Activated CD4-positive, CD25-positive, alpha-beta regulatory T cell treated with anti-CD3 and anti-CD28 coated beads, Interleukin-2, amount 50 U/mL, for 16 hours (primary cell): Measurements from ENCODE around the gene CUL1.

Experiments used
- DNase-seq: peaks from one replicate; pipeline ENCODE4 v3.0.0-alpha.2; 2020; ENCODE audit warnings: low read depth, low spot score

CUL1 gene

DNA sequence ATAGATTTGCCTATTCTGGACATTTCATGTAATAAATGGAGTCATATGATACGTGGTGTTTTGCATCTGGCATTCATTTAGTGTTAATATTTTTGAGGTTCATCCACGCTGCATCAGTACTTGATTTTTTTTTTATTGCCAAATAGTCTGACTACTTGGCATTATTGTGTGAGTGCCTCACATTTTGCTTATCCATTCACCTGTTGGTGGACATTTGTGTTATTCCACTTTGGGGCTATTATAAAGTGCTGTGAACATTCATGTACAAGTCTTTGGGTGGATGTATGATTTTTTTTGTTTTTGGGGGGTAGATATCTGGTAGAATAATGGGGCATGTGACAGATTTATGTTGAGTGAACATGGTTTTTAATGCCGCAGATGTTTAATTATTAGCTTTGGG, 19.7 kb downstream of the CUL1 start:
- no peak for DNase-seq

DNA sequence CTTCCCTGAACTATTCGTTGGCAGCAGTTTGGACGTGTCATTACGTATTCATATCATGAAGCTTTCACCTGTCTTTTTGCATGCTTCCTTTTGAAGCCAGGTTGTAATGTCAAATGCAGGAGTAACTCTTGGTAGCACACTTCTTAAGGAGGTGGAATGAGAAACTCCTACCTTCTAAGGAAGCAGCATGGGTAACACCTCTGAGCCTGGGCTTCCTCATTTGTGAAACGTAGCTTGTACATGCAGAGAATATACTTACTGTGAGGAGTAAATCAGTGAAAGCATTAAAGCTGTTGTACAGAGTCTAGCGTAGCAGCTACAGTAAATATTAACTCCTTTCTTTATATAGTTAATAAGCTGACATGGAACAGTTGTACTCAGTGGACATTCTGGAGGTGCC, 21.1 kb downstream of the CUL1 start:
- no peak for DNase-seq

DNA sequence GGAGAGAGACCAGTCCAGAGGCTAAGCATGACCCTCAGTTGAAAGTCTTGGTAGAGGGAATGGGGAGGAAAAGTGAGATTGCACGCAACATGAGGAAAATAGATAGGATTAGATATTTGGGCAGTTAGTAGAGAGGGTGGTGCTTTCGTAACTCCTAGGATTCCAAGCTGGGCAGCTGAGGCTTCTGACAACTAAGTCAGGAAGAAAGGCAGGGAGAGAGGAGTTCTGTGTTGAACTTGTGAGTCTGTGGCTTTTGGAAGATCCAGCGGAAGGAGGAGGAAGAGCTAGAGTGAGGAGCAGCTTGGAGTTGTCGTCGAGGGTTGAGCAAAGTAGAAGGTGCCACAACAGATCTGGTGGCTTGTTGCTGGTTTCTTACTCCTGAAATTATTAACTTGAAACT, 21.8 kb downstream of the CUL1 start:
- DNase-seq, result no peak

DNA sequence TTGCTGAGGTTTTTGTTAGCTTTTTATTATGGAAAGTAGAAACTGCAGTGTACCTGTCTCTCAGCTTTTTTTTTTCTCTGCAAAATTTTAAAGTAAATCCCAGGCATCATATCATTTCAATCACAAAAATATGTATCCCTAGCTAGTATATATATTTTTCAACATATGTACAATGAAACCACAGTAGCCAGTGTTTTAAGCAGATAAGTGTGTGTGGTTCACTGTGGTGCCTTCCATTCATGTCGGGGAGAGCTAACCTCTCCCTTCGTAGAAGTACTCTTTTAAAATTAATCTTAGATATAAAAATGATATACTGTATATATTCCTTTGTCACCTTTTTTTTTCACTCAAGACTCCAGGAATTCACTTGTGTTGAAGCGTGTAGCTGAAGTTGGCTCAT, 22.7 kb downstream of the CUL1 start:
- DNase-seq, result no peak

DNA sequence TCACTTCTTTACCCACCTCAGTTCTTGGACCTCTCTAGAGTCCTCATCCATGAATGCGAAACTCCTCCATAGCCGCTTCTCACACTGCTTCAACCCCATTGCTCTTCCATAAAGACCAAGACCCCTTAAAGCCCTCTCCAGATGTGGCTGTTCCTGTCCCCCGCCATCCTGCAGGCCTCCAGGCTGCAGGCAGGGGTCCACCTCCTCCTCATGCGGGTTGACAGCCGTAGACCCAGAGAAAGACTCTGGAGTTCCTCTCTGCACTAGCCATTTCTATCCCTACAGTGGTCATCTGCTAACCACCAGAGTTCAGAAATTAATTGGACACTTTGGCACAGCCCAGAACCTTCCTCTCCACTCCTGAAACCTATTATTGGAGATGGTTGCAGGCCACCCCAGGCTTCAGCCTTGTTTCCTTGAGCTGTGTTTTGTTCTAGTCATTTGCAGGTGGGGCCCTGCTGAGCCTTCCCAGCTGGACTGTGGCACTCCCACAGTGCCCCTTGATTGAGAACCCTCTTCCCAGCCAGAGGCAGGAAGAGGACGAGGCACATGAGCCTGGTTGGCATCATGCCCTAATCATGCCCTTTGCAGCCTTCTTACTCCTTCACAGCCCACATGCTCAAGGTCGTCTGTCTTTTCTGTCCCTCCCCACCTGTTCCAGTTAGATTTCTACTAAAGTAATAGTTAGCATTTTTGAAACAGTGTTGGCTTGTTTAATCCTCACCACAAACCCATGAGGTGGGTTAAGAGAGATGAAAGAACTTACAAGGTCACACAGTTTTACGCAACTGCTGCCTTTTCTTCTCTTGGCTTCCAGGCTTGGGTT, 23.9 kb downstream of the CUL1 start:
- DNase-seq, result no peak

DNA sequence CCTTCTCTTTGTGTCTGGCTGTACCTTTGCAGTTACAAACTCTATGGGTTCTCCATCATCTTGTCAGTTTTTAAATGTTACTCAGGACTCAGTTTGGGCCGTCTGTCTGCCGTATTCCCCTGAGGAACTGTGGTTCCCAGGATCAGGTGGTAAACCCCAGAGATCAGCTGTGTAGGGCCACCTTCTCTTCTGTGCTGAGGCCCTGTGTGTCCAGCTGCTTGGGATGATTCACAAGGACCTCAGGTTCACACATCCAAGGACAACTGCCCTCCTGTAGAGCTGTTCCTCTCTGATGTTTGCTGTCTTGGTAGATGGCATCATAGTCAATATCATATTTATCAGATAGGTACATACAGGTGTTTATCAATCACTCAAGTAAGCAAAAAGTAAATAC, 24.5 kb downstream of the CUL1 start:
- DNase-seq, result no peak

DNA sequence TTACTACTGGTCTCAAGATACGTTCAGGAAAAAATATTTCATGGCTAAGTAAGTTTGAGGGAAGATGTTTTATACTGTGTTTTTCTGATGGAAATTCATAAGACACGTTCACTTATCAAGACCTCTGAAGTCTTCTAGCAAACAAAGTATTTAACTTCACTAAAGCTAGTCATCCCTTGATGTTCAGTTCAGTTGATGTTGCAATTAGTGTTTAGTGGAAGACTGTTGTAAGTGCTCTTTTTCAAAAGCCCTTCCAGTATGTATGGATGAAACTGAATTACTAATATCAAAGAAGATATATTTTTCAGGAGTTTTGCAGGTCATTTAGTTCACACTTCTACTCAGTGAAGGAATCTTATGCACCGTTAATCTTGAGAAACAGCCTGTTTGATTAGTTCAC, 25.1 kb downstream of the CUL1 start:
- DNase-seq, result no peak

DNA sequence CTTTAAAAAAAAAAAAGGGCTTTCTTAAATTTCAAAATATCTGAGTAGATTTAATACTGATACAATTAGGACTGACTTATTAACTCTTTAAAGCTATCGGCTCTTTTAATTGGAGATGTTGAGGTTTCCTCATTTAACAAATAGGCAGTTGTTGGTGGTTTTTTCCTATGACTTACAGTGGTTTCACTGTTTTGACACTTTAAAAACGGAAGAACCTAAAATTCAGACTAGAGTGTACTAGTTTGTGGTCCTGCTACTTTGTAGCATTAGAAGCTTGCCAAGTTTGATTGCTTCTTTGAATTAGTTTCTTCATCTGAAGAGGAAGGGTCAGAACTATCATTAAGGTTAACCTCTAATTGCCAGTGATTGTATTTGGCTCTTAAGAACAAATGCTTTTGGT, 27.7 kb downstream of the CUL1 start:
- DNase-seq, result no peak

DNA sequence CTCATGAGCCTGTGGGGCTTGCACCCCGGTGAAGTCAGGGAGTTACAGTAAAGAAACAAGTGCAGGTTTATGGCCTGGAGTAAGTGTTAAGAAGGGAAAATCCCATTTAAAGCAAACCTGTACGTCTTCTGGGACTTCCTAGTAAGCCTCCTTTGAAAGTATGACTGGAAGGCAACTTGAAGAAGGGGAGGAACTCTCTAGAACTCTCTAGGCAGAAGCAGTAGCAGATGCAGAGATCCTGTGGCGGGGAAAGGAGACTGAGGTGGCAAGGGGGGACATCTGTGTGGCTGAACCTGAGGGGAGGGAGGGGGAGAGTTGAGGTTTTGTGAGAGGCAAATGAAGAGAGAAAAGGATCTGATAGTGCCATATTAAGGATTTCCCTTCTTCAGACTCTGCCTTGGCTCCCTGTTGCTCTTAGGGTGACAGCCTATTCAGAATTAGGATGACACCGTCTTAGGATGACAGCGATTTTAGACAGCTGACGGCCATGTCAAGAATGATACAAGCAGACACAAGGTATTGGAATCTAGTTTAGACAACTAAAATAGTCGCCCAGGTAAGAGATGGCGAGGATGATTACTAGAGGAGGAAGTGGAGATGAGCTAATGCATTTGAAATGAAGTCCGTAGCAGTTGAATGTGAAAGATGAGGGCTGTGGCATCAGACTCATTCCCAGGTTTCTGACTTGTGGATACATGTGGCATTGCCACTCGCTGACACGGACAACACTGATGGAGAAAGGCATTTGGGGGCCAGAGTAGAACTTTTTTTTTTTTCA, 29.0 kb downstream of the CUL1 start:
- DNase-seq, result no peak

DNA sequence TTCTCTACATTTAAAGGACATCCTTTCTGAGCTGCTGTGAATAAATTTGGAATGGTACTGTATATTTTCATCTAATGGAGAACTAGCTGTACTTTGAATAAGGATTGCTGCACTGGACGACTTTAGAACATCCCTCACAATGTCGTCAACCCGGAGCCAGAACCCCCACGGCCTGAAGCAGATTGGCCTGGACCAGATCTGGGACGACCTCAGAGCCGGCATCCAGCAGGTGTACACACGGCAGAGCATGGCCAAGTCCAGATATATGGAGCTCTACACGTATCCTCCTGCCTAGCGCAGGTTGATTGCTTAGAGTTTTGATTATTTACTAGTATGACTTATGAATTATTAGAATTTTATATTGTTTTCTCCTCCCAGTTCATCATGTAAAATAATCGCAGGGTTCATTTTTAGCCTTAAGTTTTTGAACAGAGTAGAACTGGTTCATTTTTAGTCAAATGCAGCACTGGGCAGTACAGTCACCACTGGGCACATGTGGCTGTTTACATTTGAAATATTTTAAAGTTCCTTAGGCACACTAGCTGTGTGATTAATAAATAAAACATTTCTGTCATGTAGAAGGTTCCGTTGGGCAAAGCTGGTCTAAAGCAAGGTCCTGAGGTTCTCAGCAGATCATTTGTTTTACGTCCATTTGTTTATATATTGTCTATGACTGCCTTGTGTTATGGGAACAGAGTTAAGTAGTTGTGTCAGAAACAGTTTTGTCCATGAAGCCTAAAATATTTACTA, 31.5 kb downstream of the CUL1 start:
- no peak for DNase-seq

DNA sequence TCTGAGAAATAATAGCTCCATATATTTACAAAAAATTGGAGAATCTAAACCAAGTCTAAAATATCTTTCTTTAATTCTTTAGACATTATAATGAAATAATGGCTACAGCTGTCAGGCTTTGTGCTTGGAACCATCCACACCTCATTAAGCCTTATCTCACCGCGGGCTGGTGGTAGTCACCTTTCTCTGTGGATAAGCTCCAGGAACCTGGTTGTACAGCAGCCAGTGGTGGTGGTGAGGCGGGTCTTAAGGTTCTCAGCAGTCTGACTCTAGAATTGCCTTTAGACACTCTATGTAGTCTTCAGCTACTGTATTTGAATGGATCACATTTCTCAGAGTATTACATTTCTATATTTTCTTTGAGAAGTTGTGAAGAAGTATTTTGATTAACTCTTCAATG, 34.2 kb downstream of the CUL1 start:
- DNase-seq, result no peak

DNA sequence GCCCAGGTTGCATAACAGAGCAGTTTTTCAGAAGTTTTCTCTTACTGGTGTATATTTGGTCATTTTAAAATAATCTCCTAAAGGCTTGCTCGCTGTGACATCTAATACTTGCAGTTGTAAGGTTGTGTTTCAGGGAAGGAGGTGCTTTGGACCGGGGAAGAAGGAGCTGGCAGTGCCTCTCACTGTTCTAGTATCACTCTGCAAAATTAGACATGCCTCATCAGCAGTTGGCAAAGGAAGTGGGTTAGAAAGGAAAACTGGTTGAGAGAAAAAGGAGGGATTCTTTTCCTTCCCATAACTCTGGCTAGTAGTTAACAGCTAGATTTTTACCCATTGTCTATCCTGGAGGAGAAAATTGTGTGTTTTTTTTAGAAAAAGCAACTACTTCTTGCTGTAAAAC, 34.8 kb downstream of the CUL1 start:
- no peak for DNase-seq

DNA sequence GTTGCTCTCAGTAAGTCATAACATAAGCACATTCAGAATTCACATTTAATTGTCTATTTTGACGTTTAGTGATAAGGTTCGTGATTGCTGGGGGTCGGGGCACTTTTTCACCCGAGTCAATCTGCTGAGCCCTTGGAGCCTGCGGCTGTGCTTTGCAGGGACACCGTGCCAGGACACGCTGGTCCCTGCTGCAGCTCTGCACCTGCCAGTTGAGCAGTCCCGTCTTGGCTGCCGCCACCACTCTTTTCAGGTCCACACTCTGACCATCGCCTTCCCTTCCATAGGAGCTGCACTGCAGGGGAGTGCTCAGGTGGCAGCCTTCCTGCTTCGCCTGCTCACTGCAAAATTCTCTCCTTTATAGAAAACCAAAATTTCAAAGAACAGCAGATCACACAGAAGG, 36.4 kb downstream of the CUL1 start:
- no peak for DNase-seq

DNA sequence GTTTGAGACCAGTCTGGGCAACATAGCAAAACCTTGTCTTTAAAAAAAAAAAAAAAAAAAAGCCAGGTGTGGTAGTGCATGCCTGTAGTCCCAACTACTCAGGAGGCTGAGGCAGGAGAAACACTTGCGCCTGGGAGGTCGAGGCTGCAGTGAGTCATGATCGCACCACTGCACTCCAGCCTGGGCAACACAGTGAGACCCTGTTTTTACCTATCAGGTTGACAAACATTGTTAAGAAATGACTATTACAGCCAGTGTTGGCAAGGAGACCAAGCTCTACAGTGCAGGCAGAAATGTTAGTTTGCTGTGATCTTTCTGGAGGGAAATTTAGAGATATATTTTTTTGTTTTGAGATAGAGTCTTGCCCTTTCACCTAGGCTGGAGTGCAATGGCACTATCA, 37.3 kb downstream of the CUL1 start:
- no peak for DNase-seq

DNA sequence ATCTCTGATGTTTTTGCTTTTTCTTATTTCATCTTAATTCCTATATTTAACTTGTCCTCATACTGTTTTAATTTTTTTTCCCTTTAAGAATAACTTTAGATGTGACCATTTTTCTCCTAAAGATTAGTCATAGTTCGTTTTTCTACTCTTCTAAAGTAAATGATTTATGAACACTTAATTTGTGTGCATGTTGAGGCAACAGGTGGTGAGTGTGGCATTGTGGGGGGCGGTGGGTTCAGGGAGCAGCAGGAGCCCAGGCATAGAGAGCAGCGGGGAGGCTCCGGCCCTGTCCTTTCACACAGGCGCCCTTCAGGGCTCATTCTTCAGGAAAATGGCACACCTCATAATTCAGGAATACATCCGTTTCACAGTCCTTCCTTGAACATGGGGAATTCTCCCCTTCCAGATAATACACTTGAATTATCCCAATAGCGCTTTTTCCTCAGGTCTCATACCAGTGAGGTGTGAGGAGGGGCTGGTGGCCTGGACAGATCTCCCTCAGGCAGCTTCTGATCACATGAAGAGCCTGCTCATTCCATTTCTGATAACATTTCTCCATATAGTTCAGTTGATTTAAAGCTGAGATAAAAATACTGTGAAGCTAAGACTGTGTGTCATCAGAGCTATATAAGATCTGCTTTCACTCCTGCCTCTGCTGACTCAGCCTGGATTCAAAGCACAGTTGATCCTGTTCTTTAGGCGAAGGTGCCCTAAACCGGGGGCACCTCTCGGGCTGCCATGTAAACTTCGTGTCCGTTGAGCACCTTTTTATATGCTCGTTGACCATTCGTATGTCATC, 40.2 kb downstream of the CUL1 start:
- no peak for DNase-seq

DNA sequence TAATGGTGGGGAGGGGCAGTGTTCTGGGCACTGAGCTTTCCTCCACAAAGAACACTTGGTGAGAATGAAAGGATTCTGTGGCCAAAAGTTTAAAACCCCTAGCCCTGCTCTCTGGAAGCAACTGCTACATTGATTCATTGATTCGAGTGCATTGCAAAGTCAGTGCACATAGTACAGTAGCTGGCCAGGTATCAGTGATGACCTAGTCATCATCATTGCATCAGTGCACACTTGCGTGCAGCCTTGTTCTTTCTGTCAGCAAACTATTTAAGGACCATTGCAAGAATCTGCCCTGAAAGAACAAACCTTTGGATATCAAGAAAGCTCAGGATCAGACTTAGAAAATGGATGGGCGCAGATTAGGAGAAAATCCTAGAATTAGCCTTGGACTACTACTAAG, 47.4 kb downstream of the CUL1 start:
- no peak for DNase-seq

DNA sequence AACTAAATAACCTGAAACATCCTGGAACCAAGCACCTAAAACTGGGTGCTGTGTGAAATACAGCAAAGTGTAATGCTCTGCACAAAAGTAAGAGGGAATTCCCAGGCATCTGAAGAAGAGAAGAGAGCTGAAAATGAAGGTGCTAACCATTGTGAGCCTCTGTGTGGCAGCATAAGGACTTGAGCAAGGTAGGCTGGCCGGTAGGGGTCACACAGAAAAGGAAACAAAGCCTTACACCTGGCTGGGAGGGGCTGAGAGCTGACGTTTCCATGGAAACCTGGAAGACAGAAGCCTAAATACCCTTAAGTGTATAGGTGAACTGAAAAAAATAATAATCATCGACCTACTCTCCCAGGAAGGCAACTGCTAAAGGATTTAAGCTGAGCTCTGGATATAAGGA, 48.6 kb downstream of the CUL1 start:
- DNase-seq, result no peak

DNA sequence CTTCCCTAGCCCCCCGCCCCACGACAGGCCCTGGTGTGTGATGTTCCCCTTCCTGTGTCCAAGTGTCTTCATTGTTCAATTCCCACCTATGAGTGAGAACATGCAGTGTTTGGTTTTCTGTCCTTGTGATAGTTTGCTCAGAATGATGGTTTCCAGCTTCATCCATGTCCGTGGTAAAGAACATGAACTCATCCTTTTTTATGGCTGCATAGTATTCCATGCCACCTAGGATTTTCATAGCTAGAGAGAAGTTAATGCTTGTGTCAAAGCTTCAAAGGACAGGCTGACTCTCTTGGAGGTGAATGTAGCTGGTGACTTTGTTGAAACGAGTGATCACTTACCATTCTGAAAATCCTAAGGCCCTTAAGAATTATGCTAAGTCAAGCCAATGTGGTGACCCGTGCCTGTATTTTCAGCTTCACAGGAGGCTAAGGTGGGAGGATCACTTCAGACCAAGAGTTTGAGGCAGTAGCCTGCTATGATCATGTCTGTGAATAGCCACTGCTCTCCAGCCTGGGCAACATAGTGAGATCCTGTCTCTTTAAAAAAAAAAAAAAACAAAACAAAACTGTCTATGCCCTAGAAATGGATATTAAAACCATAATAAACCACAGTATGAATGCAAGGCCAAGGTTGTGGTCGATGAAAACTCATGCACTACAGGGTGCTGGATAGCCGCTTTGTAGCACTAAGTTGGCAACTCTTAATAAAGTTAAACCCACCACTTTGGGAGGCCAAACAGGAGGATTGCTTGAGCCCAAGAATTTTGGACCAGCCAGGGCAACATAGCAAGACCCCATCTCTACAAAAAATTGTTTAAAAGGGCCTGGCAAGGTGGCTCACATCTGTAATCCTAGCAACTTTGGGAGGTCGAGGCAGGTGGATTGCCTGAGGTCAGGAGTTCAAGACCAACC, 52.0 kb downstream of the CUL1 start:
- DNase-seq, result no peak

DNA sequence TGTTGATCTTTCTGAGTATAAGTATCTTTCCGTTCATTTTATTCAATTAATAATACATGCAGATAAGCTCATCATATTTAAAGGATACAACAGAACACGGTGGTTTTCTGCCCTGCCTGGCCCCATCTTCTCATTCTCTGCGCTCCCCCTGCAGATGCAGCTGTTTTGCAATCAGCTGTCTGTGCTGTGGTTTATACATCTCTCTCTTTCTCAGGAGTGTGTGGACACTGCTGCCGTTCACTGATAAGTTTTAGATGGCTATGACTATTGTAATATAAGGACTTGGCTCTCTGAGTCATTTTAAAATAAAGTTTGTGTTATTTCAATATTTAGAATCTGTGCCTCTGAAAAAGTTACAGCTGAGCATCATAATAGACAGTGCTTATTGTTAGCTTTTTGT, 54.5 kb downstream of the CUL1 start:
- DNase-seq, result no peak

DNA sequence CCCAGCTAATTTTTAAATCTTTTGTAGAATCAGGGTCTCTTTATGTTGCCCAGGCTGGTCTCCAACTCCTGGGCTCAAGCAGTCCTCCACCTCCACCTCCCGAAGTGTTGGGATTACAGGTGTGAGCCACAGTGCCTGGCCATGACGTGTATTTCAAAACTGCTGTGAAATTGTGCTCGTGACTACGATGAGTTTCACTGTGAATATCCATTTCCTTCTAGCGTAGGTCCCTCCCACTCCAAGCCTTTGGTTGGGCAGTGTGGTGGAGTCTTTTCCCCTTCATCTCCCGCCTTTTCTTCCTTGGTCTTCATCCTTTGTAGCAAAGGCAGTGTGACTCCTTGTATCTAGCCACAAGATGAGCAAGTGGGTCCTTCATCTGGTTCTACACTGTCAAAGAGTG, 56.2 kb downstream of the CUL1 start:
- DNase-seq, result no peak
